ENCODE measurements around the gene CIC.

CIC gene

DNA sequence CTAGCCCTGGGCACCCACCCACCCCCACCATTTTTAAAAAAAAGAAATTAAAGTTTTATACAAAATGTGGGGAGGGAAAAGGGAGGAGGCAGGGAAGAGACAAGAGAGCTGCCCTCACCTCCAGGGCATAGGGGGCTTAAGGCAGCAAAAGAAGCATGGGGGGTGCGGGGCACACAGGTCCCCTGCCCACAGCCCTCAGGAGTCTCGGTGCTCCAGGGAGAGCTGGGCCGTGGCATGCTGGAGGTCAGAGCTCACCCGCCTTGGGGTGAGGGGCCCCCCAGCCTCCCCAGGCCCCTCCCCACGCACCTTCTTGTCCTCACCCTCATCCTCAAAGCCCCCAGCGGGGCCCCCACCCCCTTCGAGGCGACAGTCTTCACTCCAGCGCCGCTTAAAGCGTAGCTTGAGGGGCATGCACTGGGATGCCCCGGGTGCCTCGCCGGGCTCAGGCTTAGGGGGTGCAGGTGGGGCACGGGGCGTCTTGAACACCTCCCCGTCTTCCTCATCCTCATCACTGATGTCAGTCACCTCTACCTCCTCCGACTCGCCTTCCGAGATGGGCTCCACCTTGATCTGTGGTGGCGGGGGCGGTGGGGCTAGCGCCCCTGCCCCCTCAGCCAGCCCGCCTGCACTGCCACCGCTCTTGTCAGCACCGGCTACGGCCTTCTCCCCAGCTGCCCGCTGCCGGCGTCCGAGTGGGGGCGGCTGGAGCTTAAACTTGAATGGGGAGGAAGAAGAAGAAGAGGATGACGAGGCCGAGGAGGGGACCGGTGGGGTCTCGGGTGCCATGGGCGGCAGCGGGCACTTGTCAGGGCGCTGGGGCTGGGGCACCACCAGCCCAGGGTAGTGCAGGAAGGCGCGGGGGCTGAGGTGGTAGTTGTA is 20.5 kb upstream of the CIC start:
- TF ChIP-seq, protein P1, sequence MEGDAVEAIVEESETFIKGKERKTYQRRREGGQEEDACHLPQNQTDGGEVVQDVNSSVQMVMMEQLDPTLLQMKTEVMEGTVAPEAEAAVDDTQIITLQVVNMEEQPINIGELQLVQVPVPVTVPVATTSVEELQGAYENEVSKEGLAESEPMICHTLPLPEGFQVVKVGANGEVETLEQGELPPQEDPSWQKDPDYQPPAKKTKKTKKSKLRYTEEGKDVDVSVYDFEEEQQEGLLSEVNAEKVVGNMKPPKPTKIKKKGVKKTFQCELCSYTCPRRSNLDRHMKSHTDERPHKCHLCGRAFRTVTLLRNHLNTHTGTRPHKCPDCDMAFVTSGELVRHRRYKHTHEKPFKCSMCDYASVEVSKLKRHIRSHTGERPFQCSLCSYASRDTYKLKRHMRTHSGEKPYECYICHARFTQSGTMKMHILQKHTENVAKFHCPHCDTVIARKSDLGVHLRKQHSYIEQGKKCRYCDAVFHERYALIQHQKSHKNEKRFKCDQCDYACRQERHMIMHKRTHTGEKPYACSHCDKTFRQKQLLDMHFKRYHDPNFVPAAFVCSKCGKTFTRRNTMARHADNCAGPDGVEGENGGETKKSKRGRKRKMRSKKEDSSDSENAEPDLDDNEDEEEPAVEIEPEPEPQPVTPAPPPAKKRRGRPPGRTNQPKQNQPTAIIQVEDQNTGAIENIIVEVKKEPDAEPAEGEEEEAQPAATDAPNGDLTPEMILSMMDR (IDR thresholded peaks at IDR 0.05) = no peak
- Histone ChIP-seq H3K4me1 (peaks cover 3 to 78% (median 60%) of the 10 kb centered on the region in 4 donors), H3K36me3 (peaks cover 0 to 23% (median 21%) of the 10 kb centered on the region in 3 donors), H3K27ac (peak overlapping the region in 1 of 2 donors; percentile 94), H3K27me3 (no peaks in the 10 kb centered on the region), H3K9me3 (no peaks in the 10 kb centered on the region), H3K4me3 (no peak overlapping the region)
- DNase-seq = no peak
- intact Hi-C loops (cut with DNase I; ENCODE audit: low total_unique reads) = no loop called here

DNA sequence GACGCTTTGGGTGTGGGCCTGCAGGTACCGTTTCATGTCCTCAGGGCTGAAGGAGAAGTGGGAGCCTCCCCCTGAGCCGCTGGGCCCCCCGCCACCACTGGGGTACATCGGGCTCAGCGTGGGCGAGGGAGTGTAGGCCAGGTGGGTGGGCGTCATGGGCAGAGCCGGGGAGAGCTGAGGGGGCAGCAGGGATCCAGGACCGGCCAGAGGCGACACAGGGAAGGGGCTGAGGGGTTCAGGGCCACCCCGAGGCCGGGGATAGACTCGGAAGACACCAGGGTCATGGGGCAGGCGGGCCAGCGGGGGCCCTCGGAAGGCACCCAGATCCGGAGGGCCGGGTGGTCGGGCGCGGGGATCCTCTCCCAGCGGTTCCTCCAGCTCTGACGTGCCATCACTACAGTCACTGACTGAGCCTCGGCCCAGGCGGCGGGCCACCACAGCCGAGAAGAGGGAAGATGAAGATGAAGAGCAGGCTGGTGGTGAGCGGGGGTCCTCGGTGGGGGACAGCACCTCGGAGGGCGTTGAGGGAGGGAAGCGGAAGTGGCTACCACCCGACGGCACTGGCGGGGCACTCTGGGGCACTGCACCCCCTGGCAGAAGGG is 19.8 kb upstream of the CIC start:
- DNase-seq = peak in 1 of 2 donors; percentile 70
- intact Hi-C loops (cut with DNase I; ENCODE audit: low total_unique reads) = no loop called here
- Histone ChIP-seq H3K9me3 (no peaks in the 10 kb centered on the region), H3K27ac (peak overlapping the region in 1 of 2 donors; percentile 99), H3K4me1 (peaks cover 3 to 70% (median 53%) of the 10 kb centered on the region in 4 donors), H3K36me3 (peaks cover 0 to 23% (median 21%) of the 10 kb centered on the region in 3 donors), H3K4me3 (no peak overlapping the region), H3K27me3 (no peaks in the 10 kb centered on the region)
- TF ChIP-seq, protein P1 (IDR thresholded peaks at IDR 0.05) = no peak

DNA sequence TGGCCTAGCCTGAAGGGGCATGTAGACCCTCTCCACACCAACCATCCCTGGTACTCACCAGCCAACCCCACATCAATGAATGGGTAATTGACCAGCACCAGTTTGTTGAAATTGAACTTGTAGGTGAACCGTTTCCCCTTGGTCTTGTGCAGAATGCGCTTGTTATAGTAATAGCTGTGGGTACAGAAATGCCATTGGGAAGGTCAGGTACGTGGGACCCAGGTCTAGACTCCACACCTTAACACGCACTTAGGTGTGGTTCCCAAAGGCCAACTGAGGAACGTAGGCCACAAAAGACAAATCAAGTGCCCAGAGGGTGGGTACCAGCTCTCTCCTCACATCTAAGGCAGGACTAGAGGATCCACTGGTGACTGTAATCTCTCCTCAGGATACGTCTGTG is 19.3 kb upstream of the CIC start:
- no peaks in the 10 kb centered on the region for H3K27me3 ChIP-seq
- peaks cover 0 to 69% (median 53%) of the 10 kb centered on the region in 4 donors for H3K4me1 ChIP-seq
- TF ChIP-seq, protein P1 (IDR thresholded peaks at IDR 0.05) = no peak
- H3K27ac ChIP-seq = peak overlapping the region; percentile 99
- H3K36me3 ChIP-seq = peaks cover 0 to 23% (median 21%) of the 10 kb centered on the region in 3 donors
- H3K9me3 ChIP-seq = no peaks in the 10 kb centered on the region
- intact Hi-C loops (cut with DNase I; ENCODE audit: low total_unique reads) = no loop called here
- no peak overlapping the region for H3K4me3 ChIP-seq
- no peak for DNase-seq

DNA sequence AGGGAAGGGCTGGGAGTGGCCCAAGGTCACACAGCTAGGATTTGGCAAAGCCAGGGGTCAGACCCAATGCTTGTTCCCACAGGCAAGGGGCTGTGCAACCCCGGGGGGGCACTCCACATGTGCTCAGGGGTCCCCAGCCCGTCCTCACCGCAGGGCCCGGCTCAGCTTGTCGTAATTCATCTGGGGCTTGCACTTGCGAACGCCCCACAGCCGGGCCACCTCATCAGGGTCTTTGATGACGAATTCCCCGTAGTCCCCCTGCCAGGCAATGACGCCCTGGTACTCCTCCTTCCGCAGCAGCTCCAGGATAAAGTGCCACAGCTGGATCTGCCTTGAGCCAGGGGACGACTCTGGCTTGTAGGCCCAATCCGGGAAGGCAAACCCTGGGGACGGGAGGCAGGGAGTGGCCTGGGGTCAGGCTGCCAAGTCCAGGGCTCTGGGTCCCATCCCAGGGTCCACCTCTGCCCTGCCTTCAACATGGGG is 18.8 kb upstream of the CIC start:
- intact Hi-C loops (cut with DNase I; ENCODE audit: low total_unique reads) = no loop called here
- peak in 1 of 2 donors; percentile 78 for DNase-seq
- peak overlapping the region; percentile 99 for H3K27ac ChIP-seq

More for the DNA sequence above, 18.8 kb upstream of the CIC start:
- Histone ChIP-seq H3K4me1 (peaks cover 0 to 64% (median 49%) of the 10 kb centered on the region in 4 donors), H3K4me3 (peak overlapping the region; percentile 23 to 85), H3K27me3 (no peaks in the 10 kb centered on the region), H3K9me3 (no peaks in the 10 kb centered on the region), H3K36me3 (peaks cover 0 to 23% (median 21%) of the 10 kb centered on the region in 3 donors)
- TF ChIP-seq, protein P1 (IDR thresholded peaks at IDR 0.05) = no peak

Data from tibial artery (tissue), 4 donors.